Fibroblast of lung (primary cell): ENCODE results near the gene MYO1D.

Experiments
- CTCF ChIP-seq, 2 donors: IDR thresholded peaks in 1 of 2; conservative IDR thresholded peaks in 1 of 2; 1 replicate in 1 of 2; 2 replicates in 1 of 2; pipeline ENCODE4 v1.5.1; 2011 to 2012; ENCODE audit warnings: low read length in 2 of 2, control low read depth in 1 of 2, inconsistent platforms in 1 of 2, low read depth in 1 of 2, mild to moderate bottlenecking in 1 of 2
- EZH2 ChIP-seq: IDR thresholded peaks from 2 replicates; pipeline ENCODE4 v1.5.1; 2012; ENCODE audit warnings: low read length, control low read depth, mild to moderate bottlenecking; ENCODE audit errors: missing control alignments

- TF ChIP-seq CTCF (conservative IDR thresholded peaks at IDR 0.05 in 1 of 2, IDR thresholded peaks at IDR 0.05 in 1 of 2; ENCODE audit: low read depth in 1 of 2, low read length in 2 of 2) (no peak), EZH2 (no peak)
Observed at GRCh38 chr17:32907583-32907982, 30.7 kb upstream of the MYO1D start.
